GM12872 (cell line): Measurements from ENCODE around the gene ARRDC1.

Experiments used
- TF ChIP-seq, protein P1 (sequence below): IDR thresholded peaks from 3 replicates; pipeline ENCODE4 v1.5.1; 2011; ENCODE audit warnings: low read depth, mild to moderate bottlenecking, low read length, moderate library complexity; ENCODE audit not compliant: insufficient read depth

The ARRDC1 gene

DNA sequence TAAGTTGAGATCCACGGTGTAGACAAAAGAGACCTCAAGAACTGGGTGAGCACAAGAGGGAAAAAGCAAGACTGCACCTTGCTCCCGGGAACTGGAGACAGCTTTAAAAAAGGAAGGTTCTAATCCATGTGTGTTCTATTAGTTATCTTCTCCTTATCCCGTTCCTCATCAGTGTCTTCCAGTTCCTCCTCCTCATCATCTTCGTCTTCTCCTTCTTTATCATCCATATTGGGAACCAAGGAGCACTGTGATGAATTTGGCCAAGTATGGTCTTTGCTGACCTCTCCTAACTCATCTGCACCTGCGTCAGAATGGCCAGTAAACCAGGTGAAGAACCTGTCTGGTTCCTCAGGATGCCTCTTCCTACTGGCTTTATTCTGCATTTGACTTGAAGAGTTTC lies 35.4 kb downstream of the ARRDC1 start:
- TF ChIP-seq, protein P1, sequence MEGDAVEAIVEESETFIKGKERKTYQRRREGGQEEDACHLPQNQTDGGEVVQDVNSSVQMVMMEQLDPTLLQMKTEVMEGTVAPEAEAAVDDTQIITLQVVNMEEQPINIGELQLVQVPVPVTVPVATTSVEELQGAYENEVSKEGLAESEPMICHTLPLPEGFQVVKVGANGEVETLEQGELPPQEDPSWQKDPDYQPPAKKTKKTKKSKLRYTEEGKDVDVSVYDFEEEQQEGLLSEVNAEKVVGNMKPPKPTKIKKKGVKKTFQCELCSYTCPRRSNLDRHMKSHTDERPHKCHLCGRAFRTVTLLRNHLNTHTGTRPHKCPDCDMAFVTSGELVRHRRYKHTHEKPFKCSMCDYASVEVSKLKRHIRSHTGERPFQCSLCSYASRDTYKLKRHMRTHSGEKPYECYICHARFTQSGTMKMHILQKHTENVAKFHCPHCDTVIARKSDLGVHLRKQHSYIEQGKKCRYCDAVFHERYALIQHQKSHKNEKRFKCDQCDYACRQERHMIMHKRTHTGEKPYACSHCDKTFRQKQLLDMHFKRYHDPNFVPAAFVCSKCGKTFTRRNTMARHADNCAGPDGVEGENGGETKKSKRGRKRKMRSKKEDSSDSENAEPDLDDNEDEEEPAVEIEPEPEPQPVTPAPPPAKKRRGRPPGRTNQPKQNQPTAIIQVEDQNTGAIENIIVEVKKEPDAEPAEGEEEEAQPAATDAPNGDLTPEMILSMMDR = no peak

DNA sequence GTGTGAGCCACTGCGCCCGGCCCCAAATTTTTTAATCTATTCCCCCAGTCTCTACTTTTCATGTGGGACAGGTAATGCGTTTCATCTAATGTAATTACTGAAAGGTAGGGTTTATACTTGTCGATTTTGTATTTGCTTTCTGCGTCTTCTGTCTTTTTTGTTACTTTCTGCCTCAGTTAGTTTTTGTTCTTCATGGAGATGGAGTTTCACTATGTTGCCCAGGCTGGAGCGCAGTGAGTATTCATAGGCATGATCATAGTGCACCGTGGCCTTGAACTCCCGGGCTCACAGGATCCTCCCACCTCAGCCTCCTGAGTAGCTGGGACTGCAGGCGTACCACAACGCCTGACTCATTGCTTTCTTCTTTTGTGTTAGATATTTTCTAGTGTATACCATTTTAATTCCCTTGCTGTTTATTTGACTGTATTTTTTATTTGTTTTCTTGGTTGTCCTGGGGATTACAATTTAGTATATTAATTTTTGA lies 36.7 kb downstream of the ARRDC1 start:
- TF ChIP-seq, protein P1 = no peak

- TF ChIP-seq, protein P1 = no peak
Observed at GRCh38 chr9:137642892-137643291, 37.4 kb downstream of the ARRDC1 start.

DNA sequence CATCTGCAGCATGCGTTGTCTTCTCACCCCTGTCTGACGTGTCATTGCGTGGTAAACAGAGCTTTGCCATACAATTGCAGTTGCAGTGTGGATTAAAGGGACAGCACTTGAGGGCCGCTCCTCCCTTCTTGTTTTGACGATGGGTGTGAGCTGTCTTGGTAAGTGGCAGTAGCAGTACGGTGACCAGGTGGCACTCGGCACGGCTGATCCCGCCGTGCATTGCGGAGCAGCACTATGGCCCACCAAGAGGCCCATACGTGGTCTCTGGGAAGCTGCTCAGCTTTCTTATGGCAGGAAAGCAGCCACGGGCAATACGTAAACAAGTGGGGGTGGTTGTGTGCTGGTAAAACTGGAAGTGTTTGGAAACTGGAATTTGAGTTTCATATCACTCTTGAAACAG lies 38.4 kb downstream of the ARRDC1 start:
- TF ChIP-seq, protein P1 = no peak

DNA sequence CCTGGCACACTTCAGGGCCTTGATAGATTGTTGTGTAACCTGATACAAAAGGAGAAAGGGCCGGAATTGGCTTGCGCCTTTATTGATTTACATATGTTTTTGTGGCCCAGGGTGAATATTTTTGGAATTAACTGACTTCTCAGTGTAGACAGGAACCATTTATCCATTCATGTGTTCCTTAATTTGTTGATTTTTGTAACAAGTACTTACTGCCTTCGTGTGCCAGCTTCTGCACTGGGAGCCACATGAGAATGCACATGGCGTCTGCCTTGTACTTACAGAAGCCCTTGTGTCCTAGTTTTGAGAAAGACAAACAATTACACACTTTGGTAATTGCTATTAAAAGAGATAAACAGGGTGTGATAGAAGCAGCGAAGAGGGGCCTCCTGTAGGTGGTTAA lies 39.7 kb downstream of the ARRDC1 start:
- TF ChIP-seq, protein P1 = no peak

DNA sequence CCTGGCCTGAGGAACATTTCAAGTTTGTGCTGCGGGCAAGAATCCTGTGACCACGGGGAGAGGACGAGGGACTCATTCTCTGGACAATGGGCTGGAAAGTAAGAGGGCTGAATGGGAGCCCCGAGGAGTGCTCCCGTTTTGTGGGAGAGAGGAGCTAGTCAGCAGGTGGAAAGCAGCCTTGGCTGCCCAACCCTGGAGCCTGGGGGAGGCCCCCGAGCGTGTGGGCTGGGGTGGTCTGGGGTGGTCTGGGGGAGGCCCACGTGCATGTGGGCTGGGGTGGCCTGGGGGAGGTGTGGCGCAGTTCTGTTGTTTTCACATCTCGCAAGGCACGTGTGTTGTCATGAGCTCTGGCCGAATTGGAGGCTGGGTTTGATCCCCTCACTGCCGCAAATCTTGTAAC lies 40.9 kb downstream of the ARRDC1 start:
- TF ChIP-seq, protein P1 = no peak

GRCh38 chr9:137647096-137647714 lies 41.7 kb downstream of the ARRDC1 start:
- TF ChIP-seq, protein P1 = no peak
